ENCODE measurements around the gene CHCHD2.
"Not testable (repeated sequence)": the region's sequence is repeated elsewhere in the genome, so short reads cannot be mapped to it uniquely, and the experiment has no call there.

CHCHD2 gene

DNA sequence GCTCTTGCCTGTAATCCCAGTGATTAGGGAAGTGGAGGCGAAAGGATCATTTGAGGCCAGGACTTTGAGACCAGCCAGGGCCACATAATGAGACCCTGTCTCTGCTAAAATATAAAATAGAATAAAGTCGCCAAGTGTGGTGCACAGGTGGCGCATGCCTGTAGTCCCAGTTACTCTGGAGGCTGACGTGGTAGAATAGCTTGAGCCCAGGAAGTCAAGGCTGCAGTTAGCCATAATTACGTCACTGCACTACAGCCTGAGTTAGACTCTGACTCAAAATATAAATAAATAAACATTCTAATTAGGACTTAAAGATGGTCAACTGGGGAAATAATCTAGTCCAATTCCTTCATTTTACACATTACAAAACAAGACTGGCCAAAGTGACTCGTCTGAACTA, 768 bp downstream of the CHCHD2 start:
- H3K27me3 ChIP-seq (ENCODE audit: control insufficient read depth in 1 of 2, insufficient read depth in 2 of 2, low read length in 2 of 2) = no peaks in the 10 kb centered on the region
- peaks cover 10% of the 10 kb centered on the region for H3K4me1 ChIP-seq (ENCODE audit: control insufficient read depth, insufficient read depth, low read length)
- H3K27ac ChIP-seq (ENCODE audit: low read length) = peak overlapping the region; percentile 88
- H3K9me3 ChIP-seq (ENCODE audit: control insufficient read depth in 2 of 2, low read length in 2 of 2) = no peaks in the 10 kb centered on the region
- peaks cover 24 to 29% of the 10 kb centered on the region in 2 donors for H3K36me3 ChIP-seq (ENCODE audit: control insufficient read depth in 2 of 2, insufficient read depth in 2 of 2, low read length in 2 of 2)
- peak overlapping the region; percentile 95 to 98 for H3K4me3 ChIP-seq (ENCODE audit: low read length in 2 of 2)
- H3K9ac ChIP-seq (ENCODE audit: low read length in 2 of 2) = peak overlapping the region; percentile 98

DNA sequence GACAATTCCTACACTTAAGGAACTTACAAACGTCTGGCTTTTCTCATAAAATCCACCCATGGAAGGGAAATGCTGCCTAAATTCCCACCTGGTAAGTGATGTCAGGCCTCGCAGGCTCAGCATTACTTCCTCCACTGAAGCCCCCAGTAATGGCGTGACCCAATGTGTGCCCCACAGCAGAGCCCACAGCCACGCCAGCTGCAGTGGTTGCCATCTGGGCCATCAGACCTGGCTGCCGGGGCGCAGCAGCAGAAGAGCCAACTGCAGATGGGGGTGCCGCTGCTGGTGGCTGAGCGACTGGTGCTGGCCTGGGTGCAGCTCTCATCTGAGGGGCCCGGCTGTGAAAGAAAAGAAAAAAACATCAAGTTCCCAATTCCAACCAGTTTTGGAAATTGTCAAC, 2.1 kb downstream of the CHCHD2 start:
- not testable (repeated sequence) for H3K27ac ChIP-seq (ENCODE audit: low read length); H3K9ac ChIP-seq (ENCODE audit: low read length in 2 of 2); H3K4me3 ChIP-seq (ENCODE audit: low read length in 2 of 2); H3K27me3 ChIP-seq (ENCODE audit: control insufficient read depth in 1 of 2, insufficient read depth in 2 of 2, low read length in 2 of 2); H3K9me3 ChIP-seq (ENCODE audit: control insufficient read depth in 2 of 2, low read length in 2 of 2)
- Histone ChIP-seq H3K36me3 (ENCODE audit: control insufficient read depth in 2 of 2, insufficient read depth in 2 of 2, low read length in 2 of 2) (peaks cover 32 to 38% of the 10 kb centered on the region in 2 donors), H3K4me1 (ENCODE audit: control insufficient read depth, insufficient read depth, low read length) (peaks cover 10% of the 10 kb centered on the region)

DNA sequence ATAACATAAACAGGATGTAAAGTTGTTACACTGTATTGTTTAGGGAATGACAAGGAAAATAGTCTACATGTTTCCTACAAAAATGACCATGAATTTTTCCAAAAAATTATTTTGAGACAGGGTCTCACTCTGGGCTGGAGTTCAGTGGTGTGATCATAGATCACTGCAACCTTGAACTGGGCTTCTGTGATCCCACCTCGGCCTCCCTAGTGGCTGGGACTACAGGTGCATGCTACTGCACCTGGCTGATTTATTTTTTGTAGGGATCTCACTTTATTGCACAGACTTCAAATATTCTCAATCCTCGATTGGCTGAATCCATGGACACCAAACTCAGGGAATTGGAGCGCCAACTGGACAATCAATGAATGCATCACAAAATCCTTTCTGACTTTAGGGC, 6.6 kb downstream of the CHCHD2 start:
- peaks cover under 1% of the 10 kb centered on the region for H3K4me1 ChIP-seq (ENCODE audit: control insufficient read depth, insufficient read depth, low read length)
- H3K9ac ChIP-seq (ENCODE audit: low read length in 2 of 2) = no peak overlapping the region
- H3K27ac ChIP-seq (ENCODE audit: low read length) = no peak overlapping the region
- H3K36me3 ChIP-seq (ENCODE audit: control insufficient read depth in 2 of 2, insufficient read depth in 2 of 2, low read length in 2 of 2) = peaks cover 33 to 38% of the 10 kb centered on the region in 2 donors
- no peaks in the 10 kb centered on the region for H3K27me3 ChIP-seq (ENCODE audit: control insufficient read depth in 1 of 2, insufficient read depth in 2 of 2, low read length in 2 of 2)
- no peak overlapping the region for H3K4me3 ChIP-seq (ENCODE audit: low read length in 2 of 2)
- H3K9me3 ChIP-seq (ENCODE audit: control insufficient read depth in 2 of 2, low read length in 2 of 2) = no peaks in the 10 kb centered on the region

DNA sequence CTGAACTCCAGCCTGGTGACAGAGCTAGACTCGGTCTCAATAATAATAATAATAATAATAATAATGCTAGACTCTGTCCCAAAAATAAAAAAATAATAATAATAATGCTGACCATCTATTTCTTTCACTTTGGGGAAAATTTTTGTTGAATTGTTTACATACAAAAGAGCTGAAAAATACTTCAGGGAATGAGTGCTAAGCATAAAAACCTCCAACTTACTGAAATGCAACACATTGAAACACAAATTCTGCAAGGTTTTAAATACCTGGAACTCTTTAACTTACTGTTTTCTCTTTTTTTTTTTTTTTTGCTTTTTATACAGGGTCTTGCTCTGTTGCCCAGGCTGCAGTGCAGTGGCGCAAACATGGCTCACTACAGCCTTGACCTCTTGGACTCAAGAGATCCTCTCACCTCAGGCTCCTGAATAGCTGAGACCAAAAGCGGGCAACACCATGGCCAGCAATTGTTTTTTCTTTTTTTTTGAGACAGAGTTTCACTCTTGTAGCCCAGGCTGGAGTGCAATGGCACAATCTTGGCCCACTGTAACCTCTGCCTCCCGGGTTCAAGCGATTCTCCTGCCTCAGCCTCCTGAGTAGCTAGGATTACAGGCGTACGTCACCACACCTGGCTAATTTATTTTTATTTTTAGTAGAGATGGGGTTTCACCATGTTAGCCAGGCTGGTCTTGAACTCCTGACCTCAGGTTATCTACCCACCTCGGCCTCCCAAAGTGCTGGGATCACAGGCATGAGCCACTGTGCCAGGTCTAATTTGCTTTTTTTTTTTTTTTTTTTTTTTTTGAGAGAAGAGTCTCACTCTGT, 7.9 kb downstream of the CHCHD2 start:
- not testable (repeated sequence) for H3K4me1 ChIP-seq (ENCODE audit: control insufficient read depth, insufficient read depth, low read length); H3K9me3 ChIP-seq (ENCODE audit: control insufficient read depth in 2 of 2, low read length in 2 of 2); H3K4me3 ChIP-seq (ENCODE audit: low read length in 2 of 2); H3K9ac ChIP-seq (ENCODE audit: low read length in 2 of 2); H3K27me3 ChIP-seq (ENCODE audit: control insufficient read depth in 1 of 2, insufficient read depth in 2 of 2, low read length in 2 of 2); H3K27ac ChIP-seq (ENCODE audit: low read length)
- H3K36me3 ChIP-seq (ENCODE audit: control insufficient read depth in 2 of 2, insufficient read depth in 2 of 2, low read length in 2 of 2) = peaks cover 25 to 30% of the 10 kb centered on the region in 2 donors

DNA sequence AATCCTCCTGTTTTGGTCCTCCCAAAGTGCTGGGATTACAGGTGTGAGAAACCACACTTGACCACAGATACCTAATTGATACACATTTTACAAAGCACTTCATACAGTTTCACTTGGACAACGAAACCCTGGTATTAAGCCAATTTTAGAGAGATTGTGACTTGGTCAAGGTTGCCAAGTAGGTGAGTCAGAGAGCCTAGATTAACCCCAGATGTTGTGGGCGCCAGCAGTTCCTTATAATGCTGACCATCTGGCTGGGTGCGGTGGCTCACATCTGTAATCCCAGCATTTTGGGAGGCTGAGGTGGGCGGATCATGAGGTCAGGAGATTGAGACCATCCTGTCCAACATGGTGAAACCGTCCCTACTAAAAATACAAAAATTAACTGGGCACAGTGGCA, 8.6 kb downstream of the CHCHD2 start:
- no peaks in the 10 kb centered on the region for H3K9me3 ChIP-seq (ENCODE audit: control insufficient read depth in 2 of 2, low read length in 2 of 2)
- H3K9ac ChIP-seq (ENCODE audit: low read length in 2 of 2) = no peak overlapping the region
- no peak overlapping the region for H3K27ac ChIP-seq (ENCODE audit: low read length)
- H3K36me3 ChIP-seq (ENCODE audit: control insufficient read depth in 2 of 2, insufficient read depth in 2 of 2, low read length in 2 of 2) = peaks cover 22 to 26% of the 10 kb centered on the region in 2 donors
- peaks cover 9% of the 10 kb centered on the region for H3K4me1 ChIP-seq (ENCODE audit: control insufficient read depth, insufficient read depth, low read length)
- H3K27me3 ChIP-seq (ENCODE audit: control insufficient read depth in 1 of 2, insufficient read depth in 2 of 2, low read length in 2 of 2) = no peaks in the 10 kb centered on the region
- H3K4me3 ChIP-seq (ENCODE audit: low read length in 2 of 2) = no peak overlapping the region

DNA sequence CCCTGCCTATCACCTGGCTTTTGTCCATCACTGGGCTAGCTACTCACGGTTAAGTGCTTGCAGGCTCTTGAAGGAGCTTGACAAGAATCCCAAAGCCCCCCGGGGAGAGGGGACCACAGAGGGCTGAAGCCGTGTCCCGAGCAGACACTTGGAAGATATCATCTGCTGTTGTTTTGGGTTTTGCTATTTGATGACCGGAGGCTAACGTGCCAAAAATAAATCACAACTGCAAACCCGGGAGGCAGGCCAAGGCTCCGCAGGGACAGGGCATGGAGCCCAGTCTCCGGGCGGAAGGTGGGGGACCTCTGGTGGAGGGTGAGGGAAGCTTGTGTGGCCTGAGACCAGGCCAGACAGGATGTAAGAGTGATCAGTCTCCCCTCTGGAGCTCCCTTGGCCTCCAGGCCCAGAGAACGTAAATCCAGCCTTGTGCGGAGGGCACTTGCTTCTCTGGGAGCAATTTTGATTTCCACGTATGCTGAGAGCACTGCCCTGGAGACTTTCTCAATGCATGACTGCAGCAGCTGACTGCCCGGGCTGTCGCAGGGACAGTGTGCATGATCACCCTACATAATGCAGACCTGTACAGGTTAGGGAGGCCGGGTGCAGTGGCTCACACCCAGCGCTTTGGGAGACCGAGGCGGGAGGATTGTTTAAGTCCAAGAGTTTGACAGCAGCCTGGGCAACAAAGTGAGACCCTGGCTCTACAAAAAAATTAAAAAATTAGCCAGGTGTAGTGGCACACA, 13.3 kb downstream of the CHCHD2 start, which contains the start of gene PHKG1:
Gene PHKG1 (minus strand): TSS at position 164 of the 743 bp plus-strand sequence. CDS start 4,011 bp downstream, outside the sequence.
- no peaks in the 10 kb centered on the region for H3K9me3 ChIP-seq (ENCODE audit: control insufficient read depth in 2 of 2, low read length in 2 of 2)
- peak within 1 kb of the TSS; percentile 34 to 60 for H3K9ac ChIP-seq (ENCODE audit: low read length in 2 of 2)
- H3K27ac ChIP-seq (ENCODE audit: low read length) = peak within 1 kb of the TSS; percentile 81
- H3K4me1 ChIP-seq (ENCODE audit: control insufficient read depth, insufficient read depth, low read length) = peaks cover 25% of the 10 kb centered on the region
- H3K36me3 ChIP-seq (ENCODE audit: control insufficient read depth in 2 of 2, insufficient read depth in 2 of 2, low read length in 2 of 2) = peaks cover 0 to 4% of the 10 kb centered on the region in 2 donors
- H3K27me3 ChIP-seq (ENCODE audit: control insufficient read depth in 1 of 2, insufficient read depth in 2 of 2, low read length in 2 of 2) = no peaks in the 10 kb centered on the region
- peak within 1 kb of the TSS; percentile 55 to 64 for H3K4me3 ChIP-seq (ENCODE audit: low read length in 2 of 2)

DNA sequence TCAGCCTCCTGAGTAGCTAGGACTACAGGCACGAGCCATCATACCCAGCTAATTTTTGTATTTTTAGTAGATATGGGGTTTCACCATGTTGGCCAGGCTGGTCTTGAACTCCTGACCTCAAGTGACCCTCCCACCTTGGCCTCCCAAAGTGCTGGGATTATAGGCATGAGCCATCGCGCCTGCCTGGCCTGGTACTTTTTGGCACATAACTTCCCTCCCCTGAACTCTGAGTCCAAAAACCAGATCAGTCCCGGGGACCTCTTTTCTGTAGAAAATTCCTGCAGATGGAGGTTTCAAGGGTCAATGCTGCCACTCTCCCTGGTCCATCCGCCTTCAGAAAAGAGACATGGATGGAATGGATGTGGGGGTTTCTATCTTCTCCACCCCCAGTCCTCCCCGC, 13.9 kb downstream of the CHCHD2 start:
- Histone ChIP-seq H3K9ac (ENCODE audit: low read length in 2 of 2) (peak overlapping the region; percentile 34 to 60), H3K4me3 (ENCODE audit: low read length in 2 of 2) (peak overlapping the region; percentile 55 to 64), H3K27ac (ENCODE audit: low read length) (peak overlapping the region; percentile 81), H3K4me1 (ENCODE audit: control insufficient read depth, insufficient read depth, low read length) (peaks cover 25% of the 10 kb centered on the region)
- H3K9me3 ChIP-seq (ENCODE audit: control insufficient read depth in 2 of 2, low read length in 2 of 2); H3K27me3 ChIP-seq (ENCODE audit: control insufficient read depth in 1 of 2, insufficient read depth in 2 of 2, low read length in 2 of 2); H3K36me3 ChIP-seq (ENCODE audit: control insufficient read depth in 2 of 2, insufficient read depth in 2 of 2, low read length in 2 of 2): not testable (repeated sequence)

DNA sequence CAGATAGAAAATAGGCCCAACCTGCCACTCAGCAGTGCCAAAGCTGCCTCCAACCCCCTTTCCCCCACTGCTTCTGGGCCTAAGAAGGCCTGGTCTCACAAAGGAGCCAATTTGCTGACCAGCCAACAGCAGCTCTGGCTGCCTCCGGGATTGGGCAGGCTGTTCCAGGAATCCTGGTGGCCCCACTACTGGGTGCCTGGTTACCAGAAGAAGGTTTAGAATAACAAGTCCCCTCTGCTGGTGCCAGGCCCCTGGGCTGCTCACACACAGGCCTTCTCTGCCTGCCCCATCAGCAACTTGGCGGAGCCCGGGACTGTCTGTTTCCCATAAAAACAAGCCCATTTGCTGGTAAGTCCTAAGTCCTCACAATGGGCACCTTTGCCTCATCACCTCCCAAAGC, 14.7 kb downstream of the CHCHD2 start:
- H3K27me3 ChIP-seq (ENCODE audit: control insufficient read depth in 1 of 2, insufficient read depth in 2 of 2, low read length in 2 of 2) = no peaks in the 10 kb centered on the region
- peaks cover 25% of the 10 kb centered on the region for H3K4me1 ChIP-seq (ENCODE audit: control insufficient read depth, insufficient read depth, low read length)
- H3K4me3 ChIP-seq (ENCODE audit: low read length in 2 of 2) = peak overlapping the region in 1 of 2 donors; percentile 15
- no peaks in the 10 kb centered on the region for H3K9me3 ChIP-seq (ENCODE audit: control insufficient read depth in 2 of 2, low read length in 2 of 2)
- peak overlapping the region; percentile 29 to 36 for H3K9ac ChIP-seq (ENCODE audit: low read length in 2 of 2)
- H3K27ac ChIP-seq (ENCODE audit: low read length) = peak overlapping the region; percentile 81
- H3K36me3 ChIP-seq (ENCODE audit: control insufficient read depth in 2 of 2, insufficient read depth in 2 of 2, low read length in 2 of 2) = peaks cover 5 to 9% of the 10 kb centered on the region in 2 donors

DNA sequence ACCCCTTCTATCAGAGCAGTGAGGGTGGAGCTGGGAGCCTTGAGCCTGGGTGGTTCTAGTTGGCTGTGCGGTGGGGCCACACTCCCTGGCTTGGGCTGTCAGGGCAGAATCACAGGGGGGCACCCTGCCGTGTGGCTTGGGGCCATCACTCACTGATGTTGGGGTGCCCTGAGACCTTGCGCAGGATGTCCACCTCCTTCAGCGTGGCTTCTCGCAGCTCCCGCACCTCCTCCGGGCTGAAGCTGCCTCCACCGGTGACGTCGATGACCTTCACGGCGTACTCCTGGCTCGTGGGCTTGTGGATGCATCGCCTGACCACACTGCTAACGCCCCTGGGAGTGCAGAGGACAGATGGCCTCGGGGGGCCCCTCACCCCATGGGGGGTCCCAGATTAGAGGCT, 18.8 kb downstream of the CHCHD2 start:
- Histone ChIP-seq H3K9ac (ENCODE audit: low read length in 2 of 2) (no peak overlapping the region), H3K36me3 (ENCODE audit: control insufficient read depth in 2 of 2, insufficient read depth in 2 of 2, low read length in 2 of 2) (peaks cover 9% of the 10 kb centered on the region in 2 donors), H3K27ac (ENCODE audit: low read length) (no peak overlapping the region)

DNA sequence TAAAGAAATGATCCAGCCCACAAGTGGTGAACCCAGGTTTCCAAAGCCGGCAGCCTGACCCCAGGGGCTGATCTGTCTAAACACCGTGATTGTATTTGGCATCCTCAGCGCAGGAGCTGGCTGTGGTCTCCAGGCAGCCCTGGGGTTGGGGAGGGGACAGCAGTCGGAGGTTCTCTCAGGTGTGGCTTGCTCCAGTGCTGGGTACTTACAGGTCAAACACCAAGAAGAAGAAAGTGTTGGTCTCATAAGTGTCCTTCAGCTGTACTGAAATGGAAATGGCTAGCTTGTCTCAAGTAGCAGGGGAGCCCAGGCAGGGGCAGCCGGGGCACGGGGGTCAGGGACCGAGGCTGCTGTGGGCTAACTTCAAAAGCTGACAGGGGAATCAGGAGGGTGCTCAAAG, 19.5 kb downstream of the CHCHD2 start:
- Histone ChIP-seq H3K4me3 (ENCODE audit: low read length in 2 of 2) (no peak overlapping the region), H3K36me3 (ENCODE audit: control insufficient read depth in 2 of 2, insufficient read depth in 2 of 2, low read length in 2 of 2) (peaks cover 9% of the 10 kb centered on the region in 2 donors), H3K9ac (ENCODE audit: low read length in 2 of 2) (no peak overlapping the region), H3K27me3 (ENCODE audit: control insufficient read depth in 1 of 2, insufficient read depth in 2 of 2, low read length in 2 of 2) (no peaks in the 10 kb centered on the region), H3K27ac (ENCODE audit: low read length) (no peak overlapping the region), H3K9me3 (ENCODE audit: control insufficient read depth in 2 of 2, low read length in 2 of 2) (no peaks in the 10 kb centered on the region), H3K4me1 (ENCODE audit: control insufficient read depth, insufficient read depth, low read length) (peaks cover 21% of the 10 kb centered on the region)

More for the DNA sequence above, 18.8 kb downstream of the CHCHD2 start:
- Histone ChIP-seq H3K27me3 (ENCODE audit: control insufficient read depth in 1 of 2, insufficient read depth in 2 of 2, low read length in 2 of 2) (no peaks in the 10 kb centered on the region), H3K4me3 (ENCODE audit: low read length in 2 of 2) (no peak overlapping the region), H3K4me1 (ENCODE audit: control insufficient read depth, insufficient read depth, low read length) (peaks cover 27% of the 10 kb centered on the region), H3K9me3 (ENCODE audit: control insufficient read depth in 2 of 2, low read length in 2 of 2) (no peaks in the 10 kb centered on the region)

Measured in stomach smooth muscle (tissue), 2 donors.